NAMALWA (cell line): ENCODE measurements around the gene QSOX2.

Experiments used
- DNase-seq: peaks from one replicate; pipeline ENCODE4 v3.0.0-alpha.2; 2015; ENCODE audit warnings: low spot score

Gene QSOX2

DNA sequence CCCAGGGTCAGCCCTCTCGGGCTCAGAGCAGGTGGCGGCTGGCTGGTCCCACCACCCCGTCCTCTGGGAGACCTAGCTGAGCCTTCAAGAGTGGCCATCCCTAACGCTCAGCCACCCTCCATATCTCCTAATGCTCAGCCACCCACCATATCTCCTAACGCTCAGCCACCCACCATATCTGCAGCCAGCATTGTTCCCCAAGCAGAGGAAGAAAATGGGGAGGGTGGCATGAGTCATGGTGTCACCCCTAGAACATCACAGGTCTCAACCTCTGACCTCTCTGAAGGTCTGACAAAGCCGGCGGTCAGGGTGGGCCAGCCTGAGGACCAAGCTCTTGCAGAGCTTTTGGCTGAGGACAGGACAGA lies 55.4 kb downstream of the QSOX2 start:
- DNase-seq = no peak

- DNase-seq = no peak
These were observed 56.0 kb downstream of the QSOX2 start for GRCh38 chr9:136189394-136190236.

- DNase-seq = no peak
These were observed 57.7 kb downstream of the QSOX2 start for GRCh38 chr9:136187683-136188586.

- DNase-seq = no peak
These were observed 58.4 kb downstream of the QSOX2 start for GRCh38 chr9:136187197-136187596.

DNA sequence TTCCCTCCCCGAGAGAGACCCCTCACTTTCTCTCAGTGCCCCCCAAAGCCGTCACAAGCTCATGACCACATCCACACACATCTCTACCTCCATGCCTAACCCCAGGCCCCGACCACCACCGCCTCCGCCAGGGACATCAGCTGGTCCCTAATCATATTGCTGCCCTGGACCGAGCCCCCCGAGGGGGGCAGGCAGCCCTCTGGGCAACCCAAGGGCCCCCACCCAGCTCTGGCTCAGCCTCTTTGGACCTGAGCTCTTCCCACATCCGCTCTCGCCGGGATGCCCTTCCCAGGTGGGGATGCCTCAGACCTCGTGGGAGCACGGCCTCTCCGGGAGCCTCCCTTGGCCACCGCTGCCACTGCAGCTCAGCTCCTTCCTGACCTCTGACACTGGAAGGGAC lies 59.2 kb downstream of the QSOX2 start:
- DNase-seq = no peak

DNA sequence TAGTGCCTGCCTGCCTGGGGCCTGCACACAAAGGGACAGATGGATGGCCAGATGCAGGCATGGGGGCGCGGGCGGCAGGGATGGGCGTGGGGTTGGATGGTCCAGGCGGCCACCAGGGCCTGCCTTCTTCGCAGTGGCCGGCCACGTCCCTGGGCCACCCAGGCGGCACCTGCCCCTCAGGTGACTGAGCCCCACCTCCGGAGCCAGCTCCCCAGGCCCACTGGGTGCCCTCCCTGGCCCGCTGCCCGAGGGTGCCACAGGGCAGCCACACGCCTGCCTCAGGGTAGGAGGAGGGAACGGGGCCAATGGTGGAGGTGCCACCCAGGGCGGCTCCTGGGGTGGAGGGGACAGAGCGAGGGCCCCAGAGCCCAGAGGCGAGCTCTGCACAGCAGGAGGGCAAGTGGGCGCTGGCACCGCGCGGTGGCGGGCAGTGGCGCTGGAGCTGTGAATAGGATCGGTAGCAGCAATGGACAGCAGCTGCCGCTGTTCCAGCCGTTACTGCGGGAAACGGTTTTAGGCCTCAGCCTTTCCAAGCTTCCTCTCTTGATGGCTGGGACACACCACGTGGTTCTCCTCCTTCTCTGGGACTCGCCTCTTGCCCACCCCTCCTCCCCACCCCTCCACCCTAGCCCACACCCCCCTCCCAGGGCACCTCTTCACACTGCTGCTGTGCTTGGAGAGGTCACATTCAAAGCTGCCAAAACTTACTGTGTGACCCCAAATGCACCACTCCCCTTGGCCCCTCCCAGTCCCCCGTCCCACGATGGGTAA lies 59.8 kb downstream of the QSOX2 start:
- no peak for DNase-seq

GRCh38 chr9:136185066-136185465 lies 60.5 kb downstream of the QSOX2 start:
- no peak for DNase-seq

DNA sequence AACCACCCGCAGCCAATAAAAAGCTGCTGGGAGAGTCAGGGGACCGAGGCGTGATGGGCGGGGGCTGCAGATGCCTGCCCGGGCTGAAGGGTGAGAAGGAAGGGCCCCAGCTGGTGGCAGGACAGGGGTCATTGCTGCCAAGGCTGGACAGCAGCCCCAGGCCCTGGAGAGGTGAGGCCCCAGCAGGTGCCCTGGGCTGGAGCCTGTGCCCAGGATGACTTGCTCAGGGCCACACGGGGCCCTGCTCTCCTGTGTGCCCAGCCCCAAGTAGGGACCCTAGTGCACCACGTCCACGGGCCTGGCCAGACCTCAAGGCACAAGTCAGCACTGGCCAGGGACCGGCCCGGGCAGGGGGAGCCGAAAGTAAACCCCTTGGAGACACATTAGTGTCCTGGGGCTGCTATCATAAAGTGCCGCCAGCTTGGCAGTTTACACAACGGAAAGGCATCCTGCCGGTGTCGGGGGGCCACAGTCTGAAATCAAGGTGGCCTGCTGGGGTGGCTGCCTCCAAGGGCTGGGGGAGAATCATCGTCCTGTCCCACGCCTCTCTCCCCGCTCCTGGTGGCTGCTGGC lies 62.7 kb downstream of the QSOX2 start:
- DNase-seq = no peak

DNA sequence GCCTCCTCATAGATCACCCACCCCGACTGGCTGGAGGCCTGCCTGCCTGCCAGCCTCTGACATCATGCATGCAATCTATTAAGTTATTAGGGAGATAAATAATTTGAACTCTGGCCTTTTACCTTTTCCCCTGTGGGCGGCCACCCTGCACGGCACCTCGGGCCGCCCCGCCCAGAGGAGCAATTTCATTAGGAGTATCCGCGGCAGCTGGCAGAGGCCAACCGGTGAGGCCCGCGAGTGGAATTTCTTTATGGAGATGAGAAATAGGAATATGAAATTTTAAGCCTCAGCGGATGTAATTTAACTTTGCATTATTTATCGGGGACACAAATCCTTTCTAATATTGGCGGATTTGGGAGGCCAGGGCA lies 63.2 kb downstream of the QSOX2 start:
- DNase-seq = no peak

DNA sequence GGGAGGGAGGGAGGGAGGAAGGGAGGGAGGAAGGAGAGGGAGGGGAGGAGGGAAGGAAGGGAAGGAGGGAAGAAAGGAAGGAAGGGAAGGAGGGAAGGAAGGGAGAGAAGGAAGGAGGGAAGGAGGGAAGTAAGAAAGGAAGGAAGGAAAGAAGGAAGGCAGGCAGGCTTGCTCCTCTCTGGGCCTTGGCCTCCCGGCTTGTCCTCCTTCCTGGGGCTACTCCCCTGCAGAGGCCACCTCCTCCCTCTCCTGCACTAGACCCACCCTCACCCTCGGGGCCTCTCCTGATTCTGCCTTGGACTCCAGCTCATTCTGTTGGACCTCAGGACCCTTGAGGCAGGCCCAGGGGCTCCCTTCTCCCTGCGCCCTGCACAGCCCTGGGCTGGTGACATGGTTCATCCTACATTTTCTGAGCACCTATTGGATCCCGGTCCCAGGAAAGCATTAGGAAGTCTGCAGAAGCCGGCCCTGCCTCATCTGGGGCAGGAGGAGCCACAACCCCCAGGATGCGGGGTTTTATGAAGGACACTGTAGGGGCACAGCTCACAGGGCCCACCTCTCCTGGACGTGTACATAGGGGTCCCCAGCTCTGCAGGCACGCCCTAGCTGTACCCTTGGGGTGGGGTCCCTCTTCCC lies 63.7 kb downstream of the QSOX2 start:
- DNase-seq = no peak

DNA sequence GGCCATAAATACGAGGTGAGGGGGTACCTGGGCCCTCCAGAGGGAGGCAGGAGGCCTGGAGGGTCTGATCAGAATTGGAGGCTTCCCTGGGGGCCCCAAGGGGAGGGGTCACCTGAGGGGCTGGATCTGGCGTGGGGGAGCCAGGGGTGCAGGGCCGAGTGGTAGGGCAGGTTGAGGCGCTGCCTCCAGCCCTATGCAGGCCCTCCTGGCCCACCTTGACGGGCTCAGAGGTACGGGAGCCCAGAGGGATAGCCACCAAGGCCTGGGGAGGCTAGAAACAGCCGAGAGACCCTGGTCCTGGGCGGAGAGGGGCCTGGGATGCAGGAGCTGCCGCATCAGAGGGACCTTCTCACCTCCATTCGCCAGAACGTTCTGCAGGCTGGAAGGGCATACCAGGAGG lies 65.0 kb downstream of the QSOX2 start:
- no peak for DNase-seq

DNA sequence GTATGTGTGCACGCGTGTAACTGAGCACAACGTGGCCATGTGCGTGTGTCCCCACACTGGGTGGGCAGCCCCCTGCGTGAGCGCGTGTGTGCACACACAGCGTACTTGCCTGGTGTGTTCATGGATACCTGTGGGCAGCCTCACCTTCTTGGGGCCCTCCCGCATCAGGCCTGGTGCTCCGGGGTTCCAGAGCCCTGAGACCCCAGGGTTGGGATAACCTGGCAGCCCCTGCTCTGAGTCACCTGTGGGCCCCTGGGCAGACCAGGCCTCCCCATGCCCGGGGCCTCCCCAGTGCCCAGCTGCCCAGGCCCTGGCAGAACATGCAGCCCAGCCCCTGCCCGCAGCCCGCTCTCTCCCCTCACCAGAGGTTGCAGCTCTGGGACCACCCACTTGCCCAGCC lies 65.9 kb downstream of the QSOX2 start:
- DNase-seq = no peak

GRCh38 chr9:136179101-136179616 lies 66.5 kb downstream of the QSOX2 start:
- no peak for DNase-seq

- DNase-seq = no peak
These were observed 66.9 kb downstream of the QSOX2 start for GRCh38 chr9:136178773-136179075.

DNA sequence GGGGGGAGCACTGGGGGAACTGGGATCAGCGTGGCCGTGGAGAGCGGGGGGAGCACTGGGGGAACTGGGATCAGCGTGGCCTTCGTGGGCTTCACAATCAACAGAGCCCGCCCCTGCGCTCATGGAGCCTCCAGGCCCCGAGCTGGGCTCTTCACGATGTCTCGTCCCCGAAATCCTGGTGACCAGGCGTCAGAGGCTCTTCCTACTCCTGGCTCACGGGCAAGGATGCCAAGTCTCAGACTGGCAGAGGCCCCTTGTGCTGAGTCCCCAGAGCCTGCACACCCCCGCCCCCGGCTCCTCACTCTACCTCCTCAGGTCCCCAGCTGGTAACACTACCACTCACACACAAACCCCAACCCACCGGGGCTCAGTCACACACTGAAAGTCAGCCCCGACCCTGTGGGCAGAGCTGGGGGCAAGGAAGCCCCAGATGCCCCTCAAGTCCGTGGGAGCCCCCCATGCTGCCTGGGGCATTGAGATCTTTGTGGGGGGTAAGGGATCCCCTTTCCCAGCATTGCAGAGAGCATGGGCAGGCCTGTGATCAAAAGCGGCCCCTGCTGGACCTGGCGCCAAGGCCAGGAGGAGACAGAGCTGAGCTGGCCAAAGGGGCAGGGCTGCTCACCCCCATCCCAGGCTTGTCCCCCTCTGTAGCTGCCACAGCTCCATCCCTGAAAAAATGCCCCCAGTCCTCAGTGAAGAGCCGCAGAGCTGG lies 67.4 kb downstream of the QSOX2 start:
- no peak for DNase-seq

DNA sequence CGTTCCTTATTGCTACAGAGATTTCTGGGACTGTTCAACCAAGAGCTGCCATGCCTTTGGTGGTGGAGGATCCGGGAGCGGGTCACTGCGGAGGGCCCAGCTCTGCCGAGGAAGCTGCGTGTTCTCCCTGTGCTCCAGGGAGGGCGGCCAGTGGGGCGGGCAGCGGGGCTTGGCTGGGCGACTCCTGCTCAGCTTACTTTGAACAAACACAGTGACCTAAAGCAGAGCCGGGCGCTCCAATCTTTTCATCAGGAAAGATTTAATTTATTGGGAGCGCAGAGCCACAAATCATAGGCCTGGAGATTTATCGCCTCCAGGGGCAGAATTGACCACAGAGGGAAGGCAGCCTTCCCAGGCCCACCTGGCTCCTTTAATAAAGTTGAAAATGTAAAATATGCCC lies 68.4 kb downstream of the QSOX2 start:
- DNase-seq = no peak

- no peak for DNase-seq
These were observed 69.9 kb downstream of the QSOX2 start for GRCh38 chr9:136175616-136176197.

- no peak for DNase-seq
These were observed 70.6 kb downstream of the QSOX2 start for GRCh38 chr9:136174779-136175615.

GRCh38 chr9:136173648-136174290 lies 71.8 kb downstream of the QSOX2 start:
- no peak for DNase-seq
